HG02943 (cell line): ENCODE data around the gene CDKN2D.

Source experiments
- ATAC-seq: cut with Tn5 transposase; IDR thresholded peaks from one replicate; pipeline ENCODE4 v1.9.1; 2021; ENCODE audit warnings: mild to moderate bottlenecking, low read depth, moderate library complexity; ENCODE audit not compliant: unreplicated experiment

CDKN2D gene

GRCh38 chr19:10568826-10569651 lies at the start of gene CDKN2D:
TSS of gene CDKN2D (minus strand) at chr19:10568979. CDS start at chr19:10568653, 326 bp downstream.
- ATAC-seq: peak; percentile 60

DNA sequence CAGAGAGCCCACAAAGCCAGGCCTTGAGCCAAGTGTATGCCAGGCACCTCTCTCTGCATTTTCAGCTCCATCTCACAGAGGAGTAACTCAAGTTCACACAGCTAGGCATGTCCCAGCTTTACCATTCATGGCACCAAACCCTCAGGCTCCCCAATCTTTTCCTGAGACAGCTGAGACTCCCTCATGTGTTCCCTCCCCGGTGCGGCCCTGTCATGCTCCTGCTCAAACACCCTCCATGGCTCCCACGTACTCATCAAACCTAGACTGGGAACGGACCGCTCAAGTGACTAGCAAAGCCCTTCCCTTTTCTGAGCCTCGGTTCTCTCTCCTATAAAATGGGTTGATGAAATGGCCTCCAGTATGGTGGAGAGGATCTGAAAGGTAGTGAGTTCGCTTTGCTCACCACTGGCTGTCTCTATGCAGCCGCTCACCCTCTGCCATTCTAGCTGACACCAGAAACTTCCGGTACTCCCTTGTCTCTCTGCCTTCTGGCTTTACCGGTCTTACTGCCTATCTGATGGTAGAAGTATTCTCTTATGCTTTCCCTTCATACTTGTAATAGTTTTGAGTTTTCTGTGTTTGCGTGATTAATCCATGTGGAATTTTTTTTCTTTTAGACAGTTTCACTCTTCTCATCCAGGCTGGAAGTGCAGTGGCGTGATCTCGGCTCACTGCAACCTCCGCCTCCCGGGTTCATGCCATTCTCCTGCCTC lies 48.8 kb upstream of the CDKN2D start:
- ATAC-seq: no peak

DNA sequence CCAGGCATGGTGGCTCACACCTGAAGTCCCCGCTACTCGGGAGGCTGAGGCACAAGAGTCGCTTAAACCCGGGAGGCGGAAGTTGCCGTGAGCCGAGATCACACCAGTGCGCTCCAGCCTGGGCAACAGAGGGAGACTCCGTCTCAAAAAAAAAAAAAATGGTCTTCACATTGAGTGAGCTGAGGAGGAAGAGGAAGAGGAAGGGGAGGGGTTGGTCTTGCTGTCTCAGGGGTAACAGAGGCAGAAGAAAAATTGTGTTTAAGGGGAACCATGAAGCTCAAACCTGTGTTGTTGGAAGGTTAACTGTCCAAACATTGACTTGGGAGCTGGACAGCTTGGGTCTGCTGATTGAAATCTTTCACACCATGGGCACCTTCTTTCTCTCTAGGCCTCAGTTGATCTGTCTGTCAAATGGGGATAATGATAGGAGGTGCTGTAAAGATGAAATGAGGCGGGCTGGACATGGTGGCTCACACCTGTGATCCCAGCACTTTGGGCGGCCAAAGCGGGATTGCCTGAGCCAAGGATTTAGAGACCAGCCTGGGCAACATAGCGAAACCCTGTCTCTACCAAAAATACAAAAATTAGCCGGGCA lies 46.7 kb upstream of the CDKN2D start:
- no peak for ATAC-seq

GRCh38 chr19:10612499-10613119 lies 43.8 kb upstream of the CDKN2D start:
- ATAC-seq: no peak

- no peak for ATAC-seq
These were observed 43.1 kb upstream of the CDKN2D start for GRCh38 chr19:10611907-10612306.

DNA sequence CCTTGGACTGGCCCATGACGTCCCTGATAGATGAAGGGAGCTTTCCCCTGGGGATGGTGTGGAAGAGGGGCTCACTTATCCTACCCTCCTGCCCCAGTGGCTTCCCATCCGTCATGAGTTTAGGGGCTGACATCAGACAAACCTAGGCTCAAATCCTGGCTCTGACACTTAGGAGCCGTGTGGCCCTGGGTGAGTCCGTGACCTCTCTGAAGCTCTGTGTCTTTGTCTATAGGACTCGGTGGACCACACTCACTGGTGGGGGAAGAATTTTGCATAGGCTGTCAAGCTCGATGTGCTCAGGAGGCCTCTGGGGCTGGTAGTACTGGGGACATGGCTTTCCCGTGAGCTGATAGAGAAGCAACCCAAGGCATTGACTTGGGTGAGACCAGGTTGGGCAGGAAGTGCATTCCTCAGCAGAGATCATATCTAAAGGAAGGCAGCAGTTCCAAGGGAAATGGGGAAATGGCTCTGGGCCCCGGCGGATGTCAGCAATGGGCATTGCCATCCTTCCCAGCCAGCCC lies 35.7 kb upstream of the CDKN2D start:
- no peak for ATAC-seq

- ATAC-seq: no peak
These were observed 35.2 kb upstream of the CDKN2D start for GRCh38 chr19:10603873-10604459.

GRCh38 chr19:10603084-10603872 lies 34.5 kb upstream of the CDKN2D start:
- peak; percentile 45 for ATAC-seq

DNA sequence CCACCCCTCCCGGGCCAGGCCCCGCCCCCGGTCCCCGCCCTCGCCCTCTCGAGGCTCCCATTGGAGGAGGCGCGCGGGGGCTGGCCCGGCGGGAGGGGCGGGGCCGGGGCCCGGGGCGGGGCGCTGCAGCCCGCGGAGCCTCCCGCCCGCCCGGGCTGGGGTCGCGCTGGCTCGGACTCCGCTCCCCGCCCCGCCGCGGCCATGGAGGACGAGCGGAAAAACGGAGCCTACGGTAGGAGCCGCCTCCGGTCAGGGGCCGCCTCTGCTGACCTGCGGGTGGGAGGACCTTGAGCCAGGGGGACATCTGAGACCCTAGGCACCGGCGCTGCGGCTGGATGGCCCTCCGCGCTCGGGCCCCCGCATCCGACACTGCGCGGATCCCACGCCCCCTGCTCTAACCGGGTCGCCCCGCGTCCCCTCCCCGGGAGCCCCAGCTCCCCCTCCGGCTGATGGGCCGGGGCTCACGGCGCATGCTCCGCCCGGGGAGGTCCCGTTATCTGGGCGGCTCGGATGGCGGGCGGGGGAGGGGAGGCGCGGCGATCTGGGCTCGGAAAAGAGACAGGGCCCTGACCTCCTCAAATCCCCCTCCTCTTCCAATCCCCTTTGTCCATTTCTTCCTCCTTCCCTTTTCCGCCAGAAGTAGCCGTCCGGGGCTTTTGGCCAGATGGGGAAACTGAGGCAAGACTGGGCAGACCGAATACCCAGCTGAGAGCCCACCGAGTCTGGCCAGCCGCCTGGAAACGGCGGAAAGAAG lies 33.7 kb upstream of the CDKN2D start:
- no peak for ATAC-seq

- no peak for ATAC-seq
These were observed 33.2 kb upstream of the CDKN2D start for GRCh38 chr19:10601999-10602329.

DNA sequence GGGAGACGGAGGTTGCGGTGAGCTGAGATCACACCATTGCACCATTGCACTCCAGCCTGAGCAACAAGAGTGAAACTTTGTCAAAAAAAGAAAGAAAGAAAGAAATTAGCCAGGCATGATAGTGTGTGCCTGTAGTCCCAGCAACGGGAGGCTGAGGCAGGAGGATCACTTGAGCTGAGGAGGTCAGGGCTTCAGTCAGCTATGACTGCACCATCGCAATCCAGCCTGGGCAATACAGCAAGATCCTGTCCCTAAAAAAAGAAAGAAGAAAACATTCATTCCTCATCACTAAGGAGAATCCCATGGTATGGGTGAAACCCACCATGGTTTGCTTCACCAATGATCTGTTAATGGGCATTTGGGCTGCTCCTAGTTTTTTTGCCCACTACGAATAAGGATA lies 31.4 kb upstream of the CDKN2D start:
- no peak for ATAC-seq

DNA sequence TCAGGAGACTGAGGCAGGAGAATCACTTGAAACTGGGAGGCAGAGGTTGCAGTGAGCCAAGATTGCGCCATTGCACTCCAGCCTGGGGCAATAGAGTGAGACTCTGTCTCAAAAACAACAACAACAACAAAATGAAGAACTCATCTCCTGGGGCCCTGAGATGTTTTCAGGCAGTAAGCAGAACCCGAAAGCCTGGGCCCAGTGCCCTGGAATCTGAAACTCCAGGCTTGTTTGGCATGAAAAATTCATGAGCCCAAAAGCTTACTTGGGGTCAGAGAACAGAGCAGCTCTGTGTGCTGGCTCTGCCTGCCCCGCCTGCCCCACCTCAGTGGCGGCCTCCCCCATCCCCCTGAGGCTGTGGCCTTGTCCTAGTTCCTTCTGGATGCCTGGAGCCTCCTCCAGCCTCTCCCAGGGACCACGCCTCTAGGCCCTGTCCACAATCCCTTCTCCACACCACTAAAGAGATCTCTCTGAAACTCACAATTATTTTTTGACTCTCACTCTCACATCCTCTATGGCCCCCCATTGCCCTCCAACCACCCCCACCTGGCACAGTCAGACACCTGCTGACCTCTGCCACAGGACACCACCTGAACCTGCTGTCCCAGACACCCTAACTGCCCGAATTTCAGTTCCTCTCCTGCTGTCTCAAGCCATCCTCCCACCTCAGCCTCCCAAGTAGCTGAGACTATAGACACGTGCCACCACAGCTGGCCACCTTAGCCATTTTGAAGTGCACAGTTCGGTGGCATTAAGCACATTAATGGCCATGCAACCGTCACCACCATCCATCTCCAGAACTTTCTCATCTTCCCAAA lies 25.2 kb upstream of the CDKN2D start:
- ATAC-seq: peak; percentile 51

GRCh38 chr19:10593148-10593547 lies 24.4 kb upstream of the CDKN2D start:
- no peak for ATAC-seq

DNA sequence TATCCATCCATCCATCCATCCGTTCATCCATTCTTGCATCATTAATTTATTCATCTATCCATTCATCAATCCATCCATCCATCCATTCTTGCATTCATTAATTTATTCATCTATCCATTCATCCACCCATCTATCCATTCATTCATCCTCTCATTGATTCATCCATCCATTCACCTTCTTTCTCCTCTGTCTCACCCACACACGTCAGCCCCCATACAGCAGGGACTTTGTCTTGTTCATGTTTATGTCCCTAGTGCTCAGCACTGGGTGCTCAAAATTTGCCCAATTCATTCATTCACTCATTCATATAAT lies 19.0 kb upstream of the CDKN2D start:
- no peak for ATAC-seq

GRCh38 chr19:10587022-10587838 lies 18.5 kb upstream of the CDKN2D start, which contains the start of gene AP1M2:
TSS of gene AP1M2 (minus strand) at chr19:10587312. CDS start at chr19:10587231, 81 bp downstream.
- ATAC-seq: no peak

GRCh38 chr19:10586396-10586795 lies 17.6 kb upstream of the CDKN2D start:
- ATAC-seq: no peak

- ATAC-seq: no peak
These were observed 14.4 kb upstream of the CDKN2D start for GRCh38 chr19:10583036-10583776.
